Measurements from ENCODE around the gene ARG2. TPM values are rescaled to one million over a fixed set of nuclear protein-coding genes. Genes with fewer than 3 reads are reported as not detected.

Gene ARG2
- polyA plus RNA-seq, 3 donors: 0.13 to 0.46 (median 0.33) TPM

- DNase-seq: no peak
- Histone ChIP-seq H4K20me1 (ENCODE audit: insufficient read depth, low read length) (no peaks in the 10 kb centered on the region), H3K4me1 (ENCODE audit: control insufficient read depth in 1 of 2, insufficient read depth in 2 of 2, low read length in 2 of 2) (no peaks in the 10 kb centered on the region), H3K9me3 (replicated peaks in 1 of 2; ENCODE audit: control insufficient read depth in 1 of 2, insufficient read depth in 1 of 2, low read length in 2 of 2) (no peaks in the 10 kb centered on the region), H3K4me2 (replicated peaks; ENCODE audit: extremely low read depth, low read length, poor library complexity, severe bottlenecking) (no peak overlapping the region), H3K27ac (ENCODE audit: low read depth in 1 of 2, low read length in 2 of 2) (no peak overlapping the region), H3K9ac (ENCODE audit: insufficient read depth, low read length, poor library complexity, severe bottlenecking) (no peak overlapping the region), H2AFZ (ENCODE audit: insufficient read depth, low read depth, low read length, poor library complexity, severe bottlenecking) (no peak overlapping the region), H3K27me3 (ENCODE audit: control insufficient read depth in 2 of 2, insufficient read depth in 2 of 2, low read length in 2 of 2) (no peaks in the 10 kb centered on the region), H3K36me3 (replicated peaks in 1 of 2; ENCODE audit: control insufficient read depth in 1 of 2, insufficient read depth in 2 of 2, low read length in 2 of 2) (no peaks in the 10 kb centered on the region), H3K79me2 (ENCODE audit: insufficient read depth, low read length) (no peaks in the 10 kb centered on the region), H3K4me3 (replicated peaks in 1 of 3; ENCODE audit: low read depth in 2 of 3, low read length in 3 of 3) (no peak overlapping the region)
- Mint-ChIP-seq H3K4me1 (no peaks in the 10 kb centered on the region), H3K27me3 (ENCODE audit: low read depth in 3 of 3) (peaks cover 0 to 2% (median 0%) of the 10 kb centered on the region in 3 donors), H3K27ac (no peak overlapping the region), H3K9me3 (no peaks in the 10 kb centered on the region), H3K36me3 (no peaks in the 10 kb centered on the region), H3K4me3 (no peak overlapping the region)
- TF ChIP-seq, protein P1, sequence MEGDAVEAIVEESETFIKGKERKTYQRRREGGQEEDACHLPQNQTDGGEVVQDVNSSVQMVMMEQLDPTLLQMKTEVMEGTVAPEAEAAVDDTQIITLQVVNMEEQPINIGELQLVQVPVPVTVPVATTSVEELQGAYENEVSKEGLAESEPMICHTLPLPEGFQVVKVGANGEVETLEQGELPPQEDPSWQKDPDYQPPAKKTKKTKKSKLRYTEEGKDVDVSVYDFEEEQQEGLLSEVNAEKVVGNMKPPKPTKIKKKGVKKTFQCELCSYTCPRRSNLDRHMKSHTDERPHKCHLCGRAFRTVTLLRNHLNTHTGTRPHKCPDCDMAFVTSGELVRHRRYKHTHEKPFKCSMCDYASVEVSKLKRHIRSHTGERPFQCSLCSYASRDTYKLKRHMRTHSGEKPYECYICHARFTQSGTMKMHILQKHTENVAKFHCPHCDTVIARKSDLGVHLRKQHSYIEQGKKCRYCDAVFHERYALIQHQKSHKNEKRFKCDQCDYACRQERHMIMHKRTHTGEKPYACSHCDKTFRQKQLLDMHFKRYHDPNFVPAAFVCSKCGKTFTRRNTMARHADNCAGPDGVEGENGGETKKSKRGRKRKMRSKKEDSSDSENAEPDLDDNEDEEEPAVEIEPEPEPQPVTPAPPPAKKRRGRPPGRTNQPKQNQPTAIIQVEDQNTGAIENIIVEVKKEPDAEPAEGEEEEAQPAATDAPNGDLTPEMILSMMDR (IDR thresholded peaks at IDR 0.05): no peak
- intact Hi-C loops (cut with micrococcal nuclease): no loop called here
- 86% methylated on average over 3 of the region's 5 CpGs for WGBS (ENCODE audit: insufficient coverage)
These were observed 11.2 kb downstream of the ARG2 start for GRCh38 chr14:67630938-67631337.

DNA sequence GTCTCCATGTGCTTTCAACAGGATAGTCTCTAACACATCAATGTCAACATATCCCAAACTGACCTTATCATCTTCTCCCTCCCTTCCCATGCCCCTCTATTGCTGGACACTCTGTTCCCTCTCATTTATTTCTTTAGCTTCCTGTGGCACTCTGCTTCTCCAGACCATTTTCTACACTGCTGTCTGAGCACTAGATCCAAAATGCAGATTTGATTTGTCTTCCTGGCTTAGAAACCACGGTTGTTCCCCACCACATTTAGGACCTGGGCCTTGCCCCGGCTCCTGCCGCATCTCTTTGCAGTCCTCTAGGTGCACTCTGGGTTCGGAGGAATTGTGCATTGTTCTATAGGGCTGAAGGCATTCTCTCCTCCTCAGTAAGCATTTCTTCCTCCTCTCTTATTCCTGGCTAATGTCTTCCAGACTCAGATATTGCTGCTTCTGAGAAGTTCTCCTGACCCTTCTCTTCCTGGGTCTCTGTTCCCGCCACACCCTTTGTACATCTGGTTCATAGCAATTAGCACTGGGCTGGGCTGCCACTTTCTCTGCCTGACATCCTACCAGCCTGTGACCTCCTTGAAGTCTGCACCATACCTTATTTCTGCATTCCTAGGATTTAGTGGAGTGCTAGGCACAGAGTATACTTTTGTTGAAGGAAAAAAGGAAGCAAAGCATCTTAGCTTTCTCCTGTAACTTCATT is 13.9 kb downstream of the ARG2 start:
- no peak for DNase-seq
- H3K79me2 ChIP-seq (ENCODE audit: insufficient read depth, low read length): no peaks in the 10 kb centered on the region
- Mint-ChIP-seq H3K4me1 (no peaks in the 10 kb centered on the region), H3K9me3 (no peaks in the 10 kb centered on the region), H3K36me3 (no peaks in the 10 kb centered on the region), H3K27me3 (ENCODE audit: low read depth in 3 of 3) (no peaks in the 10 kb centered on the region), H3K4me3 (no peak overlapping the region), H3K27ac (no peak overlapping the region)
- TF ChIP-seq, protein P1 (IDR thresholded peaks at IDR 0.05): no peak
- WGBS (ENCODE audit: insufficient coverage): 100% methylated on average over 2 of the region's 5 CpGs
- no peak overlapping the region for H3K27ac ChIP-seq (ENCODE audit: low read depth in 1 of 2, low read length in 2 of 2)
- no peak overlapping the region for H3K4me3 ChIP-seq (replicated peaks in 1 of 3; ENCODE audit: low read depth in 2 of 3, low read length in 3 of 3)
- no peak overlapping the region for H3K4me2 ChIP-seq (replicated peaks; ENCODE audit: extremely low read depth, low read length, poor library complexity, severe bottlenecking)
- H3K9me3 ChIP-seq (replicated peaks in 1 of 2; ENCODE audit: control insufficient read depth in 1 of 2, insufficient read depth in 1 of 2, low read length in 2 of 2): no peaks in the 10 kb centered on the region
- H2AFZ ChIP-seq (ENCODE audit: insufficient read depth, low read depth, low read length, poor library complexity, severe bottlenecking): no peak overlapping the region
- intact Hi-C loops (cut with micrococcal nuclease): no loop called here
- no peaks in the 10 kb centered on the region for H3K4me1 ChIP-seq (ENCODE audit: control insufficient read depth in 1 of 2, insufficient read depth in 2 of 2, low read length in 2 of 2)
- no peaks in the 10 kb centered on the region for H3K36me3 ChIP-seq (replicated peaks in 1 of 2; ENCODE audit: control insufficient read depth in 1 of 2, insufficient read depth in 2 of 2, low read length in 2 of 2)
- H3K9ac ChIP-seq (ENCODE audit: insufficient read depth, low read length, poor library complexity, severe bottlenecking): no peak overlapping the region
- H3K27me3 ChIP-seq (ENCODE audit: control insufficient read depth in 2 of 2, insufficient read depth in 2 of 2, low read length in 2 of 2): no peaks in the 10 kb centered on the region
- no peaks in the 10 kb centered on the region for H4K20me1 ChIP-seq (ENCODE audit: insufficient read depth, low read length)
